MM.1S (cell line): ENCODE data around the gene NCAPD3.

Source experiments
- DNase-seq: peaks from one replicate; pipeline ENCODE4 v3.0.0-alpha.2; 2015
- H2AFZ ChIP-seq: fragments of 300-600 bp; sonication (generic); 2 replicates; pipeline ENCODE4 v1.6.0; 2016; ENCODE audit warnings: antibody characterized with exemption, low read length
- H3F3A ChIP-seq: fragments of 300-600 bp; sonication (generic); 2 replicates; pipeline ENCODE4 v1.6.1; 2016; ENCODE audit warnings: mild to moderate bottlenecking, antibody characterized with exemption, low read length, moderate library complexity, mixed read lengths; ENCODE audit not compliant: insufficient read depth
- H3K27ac ChIP-seq: fragments of 300-600 bp; sonication (generic); 2 replicates; pipeline ENCODE4 v1.5.1; 2016; ENCODE audit warnings: mild to moderate bottlenecking, low read length
- H3K27me3 ChIP-seq: fragments of 300-600 bp; sonication (generic); replicated peaks from 2 replicates; pipeline ENCODE4 v1.6.0; 2016; ENCODE audit warnings: low read length; ENCODE audit not compliant: insufficient read depth
- H3K36me3 ChIP-seq: fragments of 300-600 bp; sonication (generic); replicated peaks from 2 replicates; pipeline ENCODE4 v1.6.1; 2016; ENCODE audit warnings: mild to moderate bottlenecking, low read length, mixed read lengths; ENCODE audit not compliant: insufficient read depth
- H3K4me1 ChIP-seq: fragments of 300-600 bp; sonication (generic); 2 replicates; pipeline ENCODE4 v1.6.1; 2016; ENCODE audit warnings: low read length, mixed read lengths
- H3K4me2 ChIP-seq: fragments of 300-600 bp; sonication (generic); 2 replicates; pipeline ENCODE4 v1.6.0; 2016; ENCODE audit warnings: low read depth, low read length
- H3K4me3 ChIP-seq: fragments of 300-600 bp; sonication (generic); 2 replicates; pipeline ENCODE4 v1.5.1; 2016; ENCODE audit warnings: low read length, mixed read lengths
- H3K79me2 ChIP-seq: fragments of 300-600 bp; sonication (generic); 2 replicates; pipeline ENCODE4 v1.6.1; 2016; ENCODE audit warnings: mixed run types, low read length, mixed read lengths
- H3K9ac ChIP-seq: fragments of 300-600 bp; sonication (generic); 2 replicates; pipeline ENCODE4 v1.6.1; 2016; ENCODE audit warnings: low read length, mixed read lengths
- H3K9me2 ChIP-seq: fragments of 300-600 bp; sonication (generic); replicated peaks from 2 replicates; pipeline ENCODE4 v1.6.1; 2016; ENCODE audit warnings: mild to moderate bottlenecking, low read length, mixed read lengths; ENCODE audit not compliant: insufficient read depth
- H3K9me3 ChIP-seq: fragments of 300-600 bp; sonication (generic); replicated peaks from 2 replicates; pipeline ENCODE4 v1.6.1; 2016; ENCODE audit warnings: mild to moderate bottlenecking, low read length, mixed read lengths; ENCODE audit not compliant: insufficient read depth
- H4K20me1 ChIP-seq: fragments of 300-600 bp; sonication (generic); 2 replicates; pipeline ENCODE4 v1.6.1; 2016; ENCODE audit warnings: mild to moderate bottlenecking, low read length, moderate library complexity, mixed read lengths; ENCODE audit not compliant: insufficient read depth
- CTCF ChIP-seq: fragments of 300-600 bp; sonication (generic); IDR thresholded peaks from 2 replicates; pipeline ENCODE4 v1.5.1; 2016; ENCODE audit warnings: antibody characterized with exemption, low read length, mixed read lengths
- EZH2 ChIP-seq: fragments of 300-600 bp; sonication (generic); optimal IDR thresholded peaks from 2 replicates; pipeline ENCODE3; 2017; ENCODE audit warnings: low read depth, mild to moderate bottlenecking, antibody characterized with exemption, low read length, mixed read lengths
- EZH2phosphoT487 ChIP-seq: fragments of 300-600 bp; sonication (generic); IDR thresholded peaks from 2 replicates; pipeline ENCODE4 v1.6.1; 2018; ENCODE audit warnings: antibody characterized with exemption, low read length

NCAPD3 gene

GRCh38 chr11:134158023-134158422 is 65.7 kb downstream of the NCAPD3 start:
- Histone ChIP-seq H3K4me3 (no peak overlapping the region), H3K9me3 (no peaks in the 10 kb centered on the region), H3K4me2 (no peak overlapping the region), H4K20me1 (no peaks in the 10 kb centered on the region), H2AFZ (no peak overlapping the region), H3K9ac (no peak overlapping the region), H3K27ac (no peak overlapping the region), H3K4me1 (no peaks in the 10 kb centered on the region), H3K9me2 (no peaks in the 10 kb centered on the region), H3K27me3 (no peaks in the 10 kb centered on the region), H3K79me2 (no peaks in the 10 kb centered on the region), H3F3A (no peaks in the 10 kb centered on the region), H3K36me3 (peaks cover 33% of the 10 kb centered on the region)
- TF ChIP-seq EZH2: no peak
- TF ChIP-seq EZH2phosphoT487: no peak
- no peak for TF ChIP-seq CTCF
- no peak for DNase-seq

GRCh38 chr11:134157451-134157850 is 66.3 kb downstream of the NCAPD3 start:
- Histone ChIP-seq H3K36me3 (peaks cover 34% of the 10 kb centered on the region), H2AFZ (no peak overlapping the region), H3K9ac (no peak overlapping the region), H3K79me2 (no peaks in the 10 kb centered on the region), H3K9me3 (no peaks in the 10 kb centered on the region), H4K20me1 (no peaks in the 10 kb centered on the region), H3K4me1 (no peaks in the 10 kb centered on the region), H3K4me2 (no peak overlapping the region), H3K27ac (no peak overlapping the region), H3F3A (no peaks in the 10 kb centered on the region), H3K4me3 (no peak overlapping the region), H3K27me3 (no peaks in the 10 kb centered on the region), H3K9me2 (no peaks in the 10 kb centered on the region)
- TF ChIP-seq EZH2phosphoT487 (no peak), EZH2 (no peak), CTCF (no peak)
- no peak for DNase-seq

GRCh38 chr11:134155946-134156865 is 67.6 kb downstream of the NCAPD3 start:
- H3K4me2 ChIP-seq: no peak overlapping the region
- H3K4me1 ChIP-seq: no peaks in the 10 kb centered on the region
- no peaks in the 10 kb centered on the region for H3K27me3 ChIP-seq
- peaks cover 27% of the 10 kb centered on the region for H3K36me3 ChIP-seq
- DNase-seq: no peak
- no peaks in the 10 kb centered on the region for H3K9me3 ChIP-seq
- no peaks in the 10 kb centered on the region for H3K79me2 ChIP-seq
- TF ChIP-seq EZH2phosphoT487 (no peak), EZH2 (no peak), CTCF (no peak)
- no peaks in the 10 kb centered on the region for H3K9me2 ChIP-seq
- H3K9ac ChIP-seq: no peak overlapping the region
- H2AFZ ChIP-seq: no peak overlapping the region
- no peak overlapping the region for H3K4me3 ChIP-seq
- H3F3A ChIP-seq: no peaks in the 10 kb centered on the region
- no peaks in the 10 kb centered on the region for H4K20me1 ChIP-seq
- no peak overlapping the region for H3K27ac ChIP-seq
